Uterus (tissue), 4 donors: Measurements from ENCODE around the gene LRRC56. TPM values are rescaled to one million over a fixed set of nuclear protein-coding genes. Genes with fewer than 3 reads are reported as not detected.

Experiments
- DNase-seq, 2 donors: peaks; one replicate each; pipeline ENCODE4 v3.0.0-alpha.2; 2019 to 2020
- H3K27ac ChIP-seq, 2 donors: fragments of 200-600 bp; sonication (generic); 1 replicate in 1 of 2; 2 replicates in 1 of 2; pipeline ENCODE4 v1.5.1; 2016 to 2018
- H3K27me3 ChIP-seq, 2 donors: fragments of 200-600 bp; sonication (generic); one replicate each; pipeline ENCODE4 v1.5.1; 2018 to 2019; ENCODE audit warnings: control low read depth in 1 of 2
- H3K36me3 ChIP-seq, 2 donors: fragments of 200-600 bp; sonication (generic); one replicate each; pipeline ENCODE4 v1.5.1; 2019; ENCODE audit warnings: control low read depth in 1 of 2
- H3K4me1 ChIP-seq, 2 donors: fragments of 200-600 bp; sonication (generic); one replicate each; pipeline ENCODE4 v1.5.1; 2018 to 2019; ENCODE audit warnings: control low read depth in 1 of 2
- H3K4me3 ChIP-seq, 2 donors: fragments of 200-600 bp; sonication (generic); 1 replicate in 1 of 2; 2 replicates in 1 of 2; pipeline ENCODE4 v1.5.1; 2018 to 2019; ENCODE audit warnings: mild to moderate bottlenecking in 1 of 2
- H3K9me3 ChIP-seq, 2 donors: fragments of 200-600 bp; sonication (generic); one replicate each; pipeline ENCODE4 v1.5.1; 2019; ENCODE audit warnings: control low read depth in 1 of 2
- CTCF ChIP-seq, 4 experiments: fragments of 200-600 bp in 2 of 4; fragments of 450-650 bp in 2 of 4; sonication (generic) in 2 of 4; IDR thresholded peaks; one replicate each; pipeline ENCODE4 v1.5.1; 2016 to 2019; ENCODE audit warnings: antibody characterized with exemption in 4 of 4, mild to moderate bottlenecking in 2 of 4, moderate library complexity in 1 of 4
- POLR2A ChIP-seq, 2 donors: fragments of 450-650 bp; IDR thresholded peaks; one replicate each; pipeline ENCODE4 v1.6.1; 2016; ENCODE audit warnings: antibody characterized with exemption in 2 of 2, mild to moderate bottlenecking in 1 of 2, moderate library complexity in 1 of 2
- intact Hi-C: fragments of 100-400 bp; cut with DNase I; formaldehyde crosslinking; loops from one replicate; pipeline ENCODE4 v1.15.1; 2023; ENCODE audit warnings: low total_unique reads
- total RNA-seq, 4 donors: library from RNA; depleted of rRNA in 3 of 4; stranded (reverse); fragments of >200 nt in 3 of 4; gene quantifications; one replicate each; pipeline versions ENCODE4 v1.1.0 to v1.2.4, GENCODE V29; 2014 to 2023
- donor health status: DM: yes; HTN: yes; CAD: no.

The LRRC56 gene
- total RNA-seq, 4 donors from 2014 or later = 1.7 to 1.9 TPM; not detected in 2

- DNase-seq = no peak
- intact Hi-C loops = no loop called here
- TF ChIP-seq CTCF (IDR thresholded peaks at IDR 0.05) (no peak), POLR2A (IDR thresholded peaks at IDR 0.05) (no peak)
- Histone ChIP-seq H3K4me3 (no peak overlapping the region), H3K27ac (no peak overlapping the region), H3K36me3 (no peaks in the 10 kb centered on the region), H3K9me3 (no peaks in the 10 kb centered on the region), H3K4me1 (peaks cover 0 to 9% of the 10 kb centered on the region in 2 donors), H3K27me3 (peaks cover 0 to 9% of the 10 kb centered on the region in 2 donors)
These were observed 1.2 kb downstream of the LRRC56 start for GRCh38 chr11:538431-539051.

- H3K27me3 ChIP-seq = peaks cover 0 to 9% of the 10 kb centered on the region in 2 donors
- H3K4me3 ChIP-seq = no peak overlapping the region
- H3K9me3 ChIP-seq = no peaks in the 10 kb centered on the region
- no peaks in the 10 kb centered on the region for H3K36me3 ChIP-seq
- no peak overlapping the region for H3K27ac ChIP-seq
- TF ChIP-seq POLR2A (IDR thresholded peaks at IDR 0.05) = no peak
- TF ChIP-seq CTCF (IDR thresholded peaks at IDR 0.05) = no peak
- no peaks in the 10 kb centered on the region for H3K4me1 ChIP-seq
- no peak for DNase-seq
- intact Hi-C loops = no loop called here
These were observed 2.7 kb downstream of the LRRC56 start for GRCh38 chr11:539971-540481.

- Histone ChIP-seq H3K4me3 (no peak overlapping the region), H3K27me3 (peaks cover 0 to 9% of the 10 kb centered on the region in 2 donors), H3K4me1 (no peaks in the 10 kb centered on the region), H3K36me3 (no peaks in the 10 kb centered on the region), H3K27ac (no peak overlapping the region), H3K9me3 (no peaks in the 10 kb centered on the region)
- no peak for DNase-seq
- TF ChIP-seq CTCF (IDR thresholded peaks at IDR 0.05) (no peak), POLR2A (IDR thresholded peaks at IDR 0.05) (no peak)
- intact Hi-C loops = no loop called here
These were observed 3.5 kb downstream of the LRRC56 start for GRCh38 chr11:540583-541432.

- Histone ChIP-seq H3K27me3 (peaks cover 0 to 9% of the 10 kb centered on the region in 2 donors), H3K9me3 (no peaks in the 10 kb centered on the region), H3K27ac (no peak overlapping the region), H3K36me3 (no peaks in the 10 kb centered on the region), H3K4me1 (no peaks in the 10 kb centered on the region), H3K4me3 (no peak overlapping the region)
- no peak for DNase-seq
- intact Hi-C loops = no loop called here
- TF ChIP-seq CTCF (IDR thresholded peaks at IDR 0.05) (no peak), POLR2A (IDR thresholded peaks at IDR 0.05) (no peak)
These were observed 4.1 kb downstream of the LRRC56 start for GRCh38 chr11:541433-541885.

GRCh38 chr11:544817-545166, 7.5 kb downstream of the LRRC56 start:
- no peak for DNase-seq
- Histone ChIP-seq H3K36me3 (no peaks in the 10 kb centered on the region), H3K4me1 (no peaks in the 10 kb centered on the region), H3K27ac (no peak overlapping the region), H3K4me3 (no peak overlapping the region), H3K9me3 (no peaks in the 10 kb centered on the region), H3K27me3 (no peaks in the 10 kb centered on the region)
- TF ChIP-seq CTCF (IDR thresholded peaks at IDR 0.05) (no peak), POLR2A (IDR thresholded peaks at IDR 0.05) (no peak)
- intact Hi-C loops = no loop called here
